Omental fat pad (tissue), 4 donors: Measurements from ENCODE around the gene SLC9C1. TPM values are rescaled to one million over a fixed set of nuclear protein-coding genes. Genes with fewer than 3 reads are reported as not detected.
"Not testable (repeated sequence)": the region's sequence is repeated elsewhere in the genome, so short reads cannot be mapped to it uniquely, and the experiment has no call there.

Experiments
- ATAC-seq: fragments of 150-250 bp; one replicate; pipeline ENCODE4 v1.9.1; 2016; ENCODE audit warnings: mild to moderate bottlenecking, moderate library complexity; ENCODE audit not compliant: low FRiP score
- DNase-seq: peaks from one replicate; pipeline ENCODE4 v3.0.0-alpha.2; 2019; ENCODE audit warnings: low spot score
- total RNA-seq, 4 donors: library from RNA; depleted of rRNA; stranded (reverse); fragments of >200 nt; gene quantifications; one replicate each; pipeline ENCODE4 v1.1.0, GENCODE V29; 2016
- TF ChIP-seq, protein P1 (sequence below), 3 donors: fragments of 450-650 bp; IDR thresholded peaks; one replicate each; pipeline ENCODE4 v1.5.1; 2016 to 2017; ENCODE audit warnings: antibody characterized with exemption in 3 of 3, mild to moderate bottlenecking in 3 of 3, moderate library complexity in 2 of 3

Gene SLC9C1
- total RNA-seq, 4 donors from 2014 or later, result 0.19 to 1.9 (median 1.1) TPM

- TF ChIP-seq, protein P1, sequence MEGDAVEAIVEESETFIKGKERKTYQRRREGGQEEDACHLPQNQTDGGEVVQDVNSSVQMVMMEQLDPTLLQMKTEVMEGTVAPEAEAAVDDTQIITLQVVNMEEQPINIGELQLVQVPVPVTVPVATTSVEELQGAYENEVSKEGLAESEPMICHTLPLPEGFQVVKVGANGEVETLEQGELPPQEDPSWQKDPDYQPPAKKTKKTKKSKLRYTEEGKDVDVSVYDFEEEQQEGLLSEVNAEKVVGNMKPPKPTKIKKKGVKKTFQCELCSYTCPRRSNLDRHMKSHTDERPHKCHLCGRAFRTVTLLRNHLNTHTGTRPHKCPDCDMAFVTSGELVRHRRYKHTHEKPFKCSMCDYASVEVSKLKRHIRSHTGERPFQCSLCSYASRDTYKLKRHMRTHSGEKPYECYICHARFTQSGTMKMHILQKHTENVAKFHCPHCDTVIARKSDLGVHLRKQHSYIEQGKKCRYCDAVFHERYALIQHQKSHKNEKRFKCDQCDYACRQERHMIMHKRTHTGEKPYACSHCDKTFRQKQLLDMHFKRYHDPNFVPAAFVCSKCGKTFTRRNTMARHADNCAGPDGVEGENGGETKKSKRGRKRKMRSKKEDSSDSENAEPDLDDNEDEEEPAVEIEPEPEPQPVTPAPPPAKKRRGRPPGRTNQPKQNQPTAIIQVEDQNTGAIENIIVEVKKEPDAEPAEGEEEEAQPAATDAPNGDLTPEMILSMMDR (IDR thresholded peaks at IDR 0.05), result no peak
- ATAC-seq (no peak), DNase-seq (no peak)
These were observed 65.2 kb downstream of the SLC9C1 start for GRCh38 chr3:112228786-112229185.

GRCh38 chr3:112200317-112200666 is 93.7 kb downstream of the SLC9C1 start:
- no peak for ATAC-seq
- TF ChIP-seq, protein P1 (IDR thresholded peaks at IDR 0.05), result no peak
- no peak for DNase-seq

- DNase-seq, result no peak
- no peak for ATAC-seq
- TF ChIP-seq, protein P1 (IDR thresholded peaks at IDR 0.05), result no peak
These were observed 94.2 kb downstream of the SLC9C1 start for GRCh38 chr3:112199622-112200316.

GRCh38 chr3:112197131-112197530 is 96.9 kb downstream of the SLC9C1 start:
- TF ChIP-seq, protein P1 (IDR thresholded peaks at IDR 0.05), result no peak
- ATAC-seq, result no peak
- no peak for DNase-seq

DNA sequence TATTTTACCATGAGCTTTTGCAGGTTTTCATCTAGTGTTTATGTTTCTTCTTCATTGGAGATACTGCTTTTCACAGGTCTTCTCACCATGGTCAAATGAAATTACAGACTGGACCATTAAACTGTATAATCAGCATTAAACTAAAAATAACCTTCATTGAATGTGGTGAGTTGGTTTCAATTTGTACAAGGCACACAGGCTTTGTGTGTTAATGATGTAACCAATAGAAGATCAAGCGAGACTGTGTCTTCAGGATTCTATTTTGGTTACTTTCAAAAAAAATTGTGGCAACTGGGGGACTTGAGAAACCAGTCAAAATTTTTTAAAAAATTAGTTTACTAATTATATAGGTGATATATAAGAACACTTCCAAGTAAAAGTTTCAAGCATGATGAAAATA is 106.7 kb downstream of the SLC9C1 start:
- DNase-seq, result no peak
- no peak for ATAC-seq
- TF ChIP-seq, protein P1 (IDR thresholded peaks at IDR 0.05), result no peak

GRCh38 chr3:112185423-112186035 is 108.5 kb downstream of the SLC9C1 start:
- peak; percentile 32 for ATAC-seq
- DNase-seq, result not testable (repeated sequence)

DNA sequence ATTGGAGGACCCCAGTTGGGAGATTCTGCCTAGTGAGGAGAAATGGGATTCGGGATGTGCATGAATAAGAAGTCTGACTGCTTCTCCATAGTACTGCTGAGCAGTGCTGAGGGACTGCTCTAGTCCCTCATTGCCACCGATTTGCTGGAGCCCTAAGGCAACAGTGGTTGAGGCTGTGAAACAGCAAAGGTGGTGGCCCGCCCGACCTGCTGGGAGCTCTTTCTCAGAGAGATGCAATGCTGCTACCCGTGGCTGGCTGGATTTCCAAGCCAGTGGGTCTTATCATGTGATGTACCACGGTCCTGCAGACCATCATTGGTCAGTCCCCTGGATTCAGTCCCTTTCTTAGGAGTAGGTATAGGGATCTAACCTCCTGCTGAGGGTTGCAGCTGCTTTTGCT is 118.4 kb downstream of the SLC9C1 start:
- ATAC-seq (no peak), DNase-seq (no peak)
- TF ChIP-seq, protein P1 (IDR thresholded peaks at IDR 0.05), result no peak
